ENCODE data around the gene SSBP2.

The SSBP2 gene

DNA sequence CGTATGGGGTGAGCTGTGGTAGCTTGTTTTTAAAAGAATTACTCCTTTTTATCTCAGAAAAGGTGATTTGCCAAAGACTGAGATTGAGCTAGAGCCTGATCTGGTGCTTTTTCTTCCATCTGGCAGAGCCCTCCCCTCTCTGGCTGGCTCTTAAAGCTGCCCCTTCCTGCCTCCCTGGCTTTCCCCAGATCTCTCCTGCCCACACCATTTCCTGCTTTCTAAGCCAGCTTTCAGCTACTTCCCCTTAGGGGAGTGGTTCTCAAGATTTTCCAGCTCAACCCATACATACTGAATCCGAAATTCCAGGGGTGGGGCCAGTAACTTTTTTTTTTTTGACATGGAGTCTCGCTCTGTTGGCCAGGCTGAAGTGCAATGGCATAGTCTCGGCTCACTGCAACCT lies 352.2 kb downstream of the SSBP2 start:
- no peak for DNase-seq (ENCODE audit: low read depth in 3 of 3, low spot score in 1 of 3)

DNA sequence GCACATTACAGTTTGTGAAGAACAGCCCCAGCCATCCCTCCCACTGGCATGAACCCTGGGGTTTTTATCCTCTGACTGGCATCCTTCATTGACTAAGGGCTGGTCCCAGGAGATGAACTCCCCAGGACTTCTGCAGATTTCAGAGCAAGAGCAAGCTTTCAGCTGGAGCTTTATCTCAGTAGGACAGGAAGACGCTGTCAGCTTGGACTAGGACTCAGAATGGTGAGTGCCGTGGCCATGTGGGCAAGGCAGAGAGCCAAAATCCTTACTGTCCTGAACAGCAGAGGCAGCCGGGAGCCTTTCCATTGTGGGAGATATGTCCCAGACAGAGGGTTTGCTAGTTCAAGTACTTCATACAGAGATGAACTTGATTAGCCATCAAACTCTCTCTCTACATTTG lies 353.7 kb downstream of the SSBP2 start:
- DNase-seq (ENCODE audit: low read depth in 3 of 3, low spot score in 1 of 3), result no peak

DNA sequence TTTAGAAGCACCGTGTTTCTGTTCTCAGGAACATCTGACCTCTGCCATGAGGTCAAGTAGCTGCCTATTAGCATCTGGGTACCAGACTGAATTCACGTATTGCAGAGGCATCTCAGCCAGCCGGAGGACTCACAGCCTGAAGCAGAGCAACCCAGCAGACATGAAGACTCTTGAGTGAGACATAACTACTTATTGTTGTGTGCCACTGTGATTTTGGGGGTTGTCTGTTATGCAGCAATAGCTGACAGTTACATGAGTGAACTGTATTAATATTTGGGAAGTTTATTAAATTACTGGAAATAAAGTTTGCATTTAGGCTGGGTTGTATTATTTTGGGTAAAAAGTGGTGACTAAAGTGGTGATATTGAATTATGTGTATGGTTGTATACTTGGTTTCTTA lies 355.6 kb downstream of the SSBP2 start:
- no peak for DNase-seq (ENCODE audit: low read depth in 3 of 3, low spot score in 1 of 3)

DNA sequence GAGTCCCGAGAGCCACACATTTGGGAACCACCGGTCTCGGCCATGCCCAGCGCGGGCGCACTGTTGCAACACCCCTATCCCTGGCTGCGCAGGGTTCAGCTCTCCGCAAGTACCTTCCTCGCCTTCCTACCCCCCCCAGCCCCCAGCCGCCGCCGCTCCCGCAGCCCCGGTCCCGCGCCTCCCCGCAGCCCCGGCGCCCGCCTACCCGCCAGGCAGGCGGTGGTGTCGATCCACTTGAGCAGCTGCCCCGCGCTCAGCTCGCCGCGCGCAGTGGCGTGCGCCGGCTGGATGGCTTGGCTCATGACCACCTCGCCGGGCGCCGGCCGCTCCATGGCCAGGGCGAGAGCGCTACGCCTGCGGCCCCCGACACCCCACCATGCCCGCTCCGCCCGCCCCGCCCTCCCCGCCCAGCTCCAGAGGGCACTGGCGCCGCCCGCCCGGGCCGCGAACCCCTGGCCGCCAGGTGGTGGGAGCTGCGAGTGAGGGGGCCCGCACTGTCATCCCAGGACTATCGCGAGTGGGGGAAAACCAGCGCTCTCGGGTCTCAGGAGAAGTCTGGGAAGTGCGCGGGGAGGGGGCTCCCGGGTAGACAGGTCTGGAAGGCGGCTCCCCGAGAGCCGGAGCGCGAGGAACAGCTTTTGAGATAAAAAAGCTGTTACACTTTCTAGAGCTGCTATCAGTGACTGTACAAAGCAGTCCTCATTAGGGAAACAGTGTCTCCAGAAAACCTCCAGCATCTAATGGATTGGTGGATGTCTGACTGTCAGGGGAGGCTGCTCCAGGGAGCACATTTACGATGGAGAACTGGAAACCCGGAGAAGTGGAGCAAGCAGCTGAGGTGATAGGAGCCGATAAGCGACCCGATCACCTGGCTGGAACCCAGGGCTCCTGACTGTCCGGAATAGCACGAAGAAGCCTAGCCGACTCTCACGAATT lies 356.8 kb downstream of the SSBP2 start, which contains the start of gene ACOT12:
TSS of gene ACOT12 (minus strand) at position 352 of the 936 bp plus-strand sequence. CDS start at position 332, 20 bp downstream.
- DNase-seq (ENCODE audit: low read depth in 3 of 3, low spot score in 1 of 3), result no peak

DNA sequence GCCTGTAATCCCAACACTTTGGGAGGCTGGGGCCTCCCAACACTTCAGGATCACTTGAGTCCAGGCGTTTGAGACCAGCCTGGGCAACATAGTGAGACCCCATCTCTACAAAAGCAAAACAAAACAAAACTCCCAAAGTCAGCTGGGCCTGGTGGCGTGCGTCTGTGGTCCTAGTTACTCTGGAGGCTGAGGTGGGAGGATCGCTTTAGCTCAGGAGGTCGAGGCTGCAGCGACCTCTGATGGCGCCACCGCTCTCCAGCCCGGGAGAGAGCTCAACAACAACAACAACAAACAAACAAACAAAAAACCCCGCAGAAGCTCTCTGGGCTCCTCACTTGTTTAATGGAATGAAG lies 357.5 kb downstream of the SSBP2 start:
- DNase-seq (ENCODE audit: low read depth in 3 of 3, low spot score in 1 of 3), result no peak

DNA sequence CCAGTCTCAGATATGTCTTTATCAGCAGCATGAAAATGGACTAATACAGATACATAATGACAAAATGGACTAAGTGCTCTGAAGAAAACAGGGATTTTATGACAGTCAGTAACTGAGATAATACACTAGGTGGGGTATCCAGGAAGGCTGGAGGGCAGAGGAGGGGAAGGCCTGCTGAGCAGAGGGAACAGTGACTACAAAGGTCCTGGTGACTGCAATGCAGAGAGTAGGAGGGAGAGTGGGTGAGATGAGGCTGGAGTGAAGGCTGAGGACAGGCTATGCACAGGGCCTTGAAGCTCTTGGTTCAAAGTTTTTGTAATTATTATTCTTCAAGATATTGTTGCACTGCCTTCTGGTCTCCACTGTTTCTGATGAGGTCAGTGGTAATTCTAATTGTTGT lies 361.9 kb downstream of the SSBP2 start:
- no peak for DNase-seq (ENCODE audit: low read depth in 3 of 3, low spot score in 1 of 3)

DNA sequence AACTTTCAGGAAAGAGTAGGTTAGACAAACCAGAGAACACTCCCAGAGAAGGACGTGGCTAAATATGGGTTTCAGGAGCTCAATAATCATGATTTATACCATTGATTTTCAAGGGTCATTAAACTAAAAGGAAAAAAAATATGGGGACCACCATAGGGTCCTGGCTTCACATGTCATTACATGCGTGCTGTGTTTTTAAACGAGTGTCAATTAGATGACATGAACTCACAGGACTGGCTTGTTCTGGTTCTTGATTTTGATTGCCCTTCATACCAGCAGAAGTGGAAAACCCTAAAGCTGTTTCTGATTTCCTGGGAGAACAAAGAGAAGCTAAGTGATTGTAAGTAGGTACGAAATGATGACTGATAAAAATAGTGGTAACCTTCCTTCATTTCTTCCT lies 362.7 kb downstream of the SSBP2 start:
- DNase-seq (ENCODE audit: low read depth in 3 of 3, low spot score in 1 of 3), result no peak

DNA sequence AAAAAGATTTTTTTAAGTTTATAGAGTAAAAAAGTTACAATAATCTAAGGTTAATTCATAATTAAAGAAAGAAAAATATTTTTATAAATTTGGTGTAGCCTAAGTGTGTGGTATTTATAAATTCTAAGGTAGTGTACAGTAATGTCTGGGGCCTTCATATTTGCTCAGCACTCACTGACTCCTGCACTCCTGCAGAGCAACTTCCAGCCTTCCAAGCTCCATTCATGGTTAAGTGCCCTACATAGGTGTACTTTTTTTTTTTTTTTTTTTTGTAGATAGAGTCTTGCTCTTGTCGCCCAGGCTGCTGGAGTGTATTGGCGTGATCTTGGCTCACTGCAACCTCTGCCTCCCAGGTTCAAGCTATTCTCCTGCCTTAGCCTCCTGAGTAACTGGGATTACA lies 367.0 kb downstream of the SSBP2 start:
- DNase-seq (ENCODE audit: low read depth in 3 of 3, low spot score in 1 of 3), result no peak

DNA sequence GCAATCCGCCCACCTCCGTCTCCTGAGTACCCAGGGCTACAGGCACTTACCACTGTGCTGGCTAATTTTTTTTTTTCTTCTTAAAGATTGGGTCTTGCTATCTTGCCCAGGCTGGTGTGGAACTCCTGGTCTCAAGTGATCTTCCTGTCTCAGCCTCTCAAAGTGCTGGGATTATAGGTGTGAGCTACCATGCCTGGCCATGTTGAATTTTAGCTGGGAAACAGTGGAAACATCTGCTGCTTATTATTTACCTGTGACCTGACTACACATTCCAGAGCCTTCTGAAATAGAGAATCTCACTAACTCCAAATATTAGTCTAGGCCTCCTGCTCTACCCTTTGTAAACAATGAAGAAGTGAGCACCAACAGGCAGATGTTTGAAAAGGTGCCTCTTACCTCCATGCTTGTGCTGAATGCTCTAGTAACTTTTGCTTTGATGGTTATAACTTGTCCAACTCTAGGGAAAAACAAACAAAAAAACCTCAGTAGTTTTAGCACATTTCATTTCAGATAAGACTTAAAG lies 379.5 kb downstream of the SSBP2 start:
- no peak for DNase-seq (ENCODE audit: low read depth in 3 of 3, low spot score in 1 of 3)

DNA sequence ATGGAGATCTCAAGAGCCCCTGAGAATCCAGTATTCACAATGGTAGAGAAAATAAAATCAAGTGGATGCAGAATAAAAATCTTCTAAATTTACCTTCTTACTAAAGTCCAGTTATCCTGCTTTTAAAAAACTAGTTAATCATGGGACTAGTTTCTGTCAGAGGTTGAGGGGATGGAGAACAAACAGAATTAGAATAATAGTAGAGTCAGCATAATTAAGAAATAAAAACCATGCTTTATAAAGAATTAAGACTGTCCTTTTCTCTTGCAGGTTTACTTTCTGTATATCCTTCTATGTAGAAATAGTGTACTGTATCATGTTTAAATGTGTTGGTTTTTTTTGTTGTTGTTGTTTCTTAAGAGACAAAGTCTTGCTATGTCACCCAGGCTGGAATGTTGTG lies 380.0 kb downstream of the SSBP2 start:
- DNase-seq (ENCODE audit: low read depth in 3 of 3, low spot score in 1 of 3), result no peak

DNA sequence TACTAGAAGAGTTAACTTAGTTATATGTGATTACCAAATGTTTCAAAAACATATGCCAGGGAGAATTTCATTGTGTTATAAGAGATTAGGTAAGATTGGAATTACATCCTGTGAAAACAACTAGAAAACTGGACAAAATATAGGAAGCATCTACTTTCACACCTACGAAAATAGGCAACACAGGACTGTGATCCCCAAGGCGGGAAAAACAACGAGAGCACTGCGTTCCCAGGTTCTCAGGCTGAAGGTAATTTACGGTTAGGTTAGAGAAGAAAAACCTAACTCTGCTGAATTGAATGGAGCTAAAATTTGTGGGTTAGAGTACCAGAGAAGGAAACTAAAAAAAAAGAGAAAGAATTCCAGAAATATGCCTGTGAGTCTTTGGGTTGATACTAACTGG lies 385.4 kb downstream of the SSBP2 start:
- DNase-seq (ENCODE audit: low read depth in 3 of 3, low spot score in 1 of 3), result no peak

DNA sequence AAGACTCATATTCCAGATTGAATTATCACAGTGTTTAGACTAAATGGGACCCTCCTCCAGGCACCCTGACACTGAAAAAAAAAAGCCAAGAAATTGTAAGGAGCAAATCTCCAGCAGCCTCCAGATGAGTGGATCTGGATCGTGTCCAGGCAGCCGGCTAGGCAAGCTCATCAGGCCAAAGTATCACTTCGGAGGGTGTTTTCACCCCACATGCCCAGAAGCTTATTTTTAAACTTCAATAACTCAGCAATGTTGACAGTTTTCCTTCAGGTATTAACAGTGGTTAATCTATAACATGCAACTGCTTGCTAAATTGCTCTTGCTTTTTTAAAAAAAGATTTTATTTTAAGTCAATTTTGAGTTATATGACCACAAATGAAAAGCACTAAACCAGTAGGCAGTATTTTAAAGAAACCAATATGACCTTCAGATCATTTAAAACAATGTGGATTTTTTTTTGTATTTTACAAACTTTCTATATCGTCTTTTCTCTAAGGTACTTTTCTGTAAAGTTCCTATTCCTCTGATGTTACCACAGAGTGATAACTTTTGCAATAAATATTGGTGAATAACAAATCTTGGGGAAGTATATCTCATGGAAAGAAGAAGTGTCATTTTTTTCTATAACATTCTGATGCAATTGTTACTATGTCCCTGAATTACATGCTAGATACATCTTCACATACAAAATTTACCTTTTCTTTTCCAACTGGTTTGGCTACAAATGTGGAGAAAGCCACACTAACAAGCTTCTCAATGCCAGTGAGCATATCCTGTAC lies 387.6 kb downstream of the SSBP2 start:
- no peak for DNase-seq (ENCODE audit: low read depth in 3 of 3, low spot score in 1 of 3)

Data from stimulated activated CD4-positive, alpha-beta T cell treated with anti-CD3 and anti-CD28 coated beads, TNF-alpha, amount 100 ng/mL, for 1 hour (primary cell).